C1 segment of cervical spinal cord (tissue), 14 donors: Measurements from ENCODE around the gene ARID2.
A peak's percentile ranks its signal among the peaks of the same experiment; 100 is the strongest.

Experiments used
- DNase-seq, 14 donors: peaks; one replicate each; lab custom pipeline; 2025; lab: John Stamatoyannopoulos, UW

ARID2 gene

DNA sequence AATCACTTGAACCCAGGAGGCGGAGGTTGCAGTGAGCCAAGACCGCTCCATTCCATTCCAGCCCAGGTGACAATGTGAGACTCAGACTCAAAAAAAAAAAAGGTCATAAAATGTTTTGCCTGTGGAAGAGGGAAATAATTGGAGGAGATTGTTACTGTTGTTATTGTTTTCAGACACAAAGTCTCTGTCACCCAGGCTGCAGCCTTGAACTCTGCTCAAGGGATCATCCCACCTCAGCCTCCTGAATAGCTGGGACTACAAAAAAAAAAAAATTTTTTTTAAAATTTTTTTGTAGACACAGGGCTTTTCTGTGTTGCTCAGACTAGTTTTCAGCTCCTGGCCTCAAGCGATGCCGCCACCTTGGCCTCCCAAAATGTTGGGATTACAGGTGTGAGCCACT, 33.9 kb downstream of the ARID2 start:
- no peak for DNase-seq

DNA sequence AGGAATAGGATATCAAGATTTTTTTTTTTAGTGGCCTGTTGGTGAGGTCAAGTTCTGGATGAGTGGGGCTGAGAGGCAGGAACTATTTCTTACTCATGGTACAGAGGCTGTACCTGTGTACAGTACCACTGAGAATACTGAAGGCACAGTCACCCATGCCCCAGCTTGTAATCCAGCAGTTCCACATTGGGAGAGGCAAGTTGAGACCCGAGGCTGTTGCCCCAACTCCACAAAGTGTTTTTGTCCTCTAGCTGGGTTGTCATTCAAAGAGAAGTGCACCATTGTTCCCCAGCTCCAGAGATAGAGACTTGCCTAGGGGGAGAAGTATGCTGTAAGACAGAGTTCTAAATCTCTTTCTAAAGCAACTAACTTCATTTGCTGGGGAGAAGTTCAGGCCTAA, 38.7 kb downstream of the ARID2 start:
- DNase-seq, result peak in 1 of 14 donors; percentile 3

DNA sequence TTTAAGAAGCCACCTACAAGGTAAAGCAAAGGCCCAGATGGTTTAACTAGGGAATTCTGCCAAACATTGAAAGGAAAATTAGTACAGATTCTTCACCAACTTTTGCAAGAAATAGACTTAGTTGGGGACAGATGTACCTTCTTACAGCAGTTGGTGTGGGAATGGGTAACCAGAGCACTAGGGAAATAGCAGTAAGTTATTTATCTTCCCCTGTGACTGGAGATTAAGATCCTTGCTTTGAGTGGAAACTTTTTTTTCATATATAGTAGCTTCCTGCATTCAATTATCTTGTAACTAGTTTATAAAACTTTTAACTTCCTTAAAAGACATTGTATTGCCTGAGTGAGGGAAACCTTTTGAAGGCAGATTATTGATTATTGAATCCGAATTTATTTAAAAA, 44.2 kb downstream of the ARID2 start:
- no peak for DNase-seq

GRCh38 chr12:45774508-45775162, 45.1 kb downstream of the ARID2 start:
- DNase-seq, result no peak

- no peak for DNase-seq
Measured at GRCh38 chr12:45775465-45775864, 46.0 kb downstream of the ARID2 start.

- DNase-seq, result no peak
Measured at GRCh38 chr12:45775964-45776363, 46.5 kb downstream of the ARID2 start.

- DNase-seq, result no peak
Measured at GRCh38 chr12:45779936-45780335, 50.4 kb downstream of the ARID2 start.

DNA sequence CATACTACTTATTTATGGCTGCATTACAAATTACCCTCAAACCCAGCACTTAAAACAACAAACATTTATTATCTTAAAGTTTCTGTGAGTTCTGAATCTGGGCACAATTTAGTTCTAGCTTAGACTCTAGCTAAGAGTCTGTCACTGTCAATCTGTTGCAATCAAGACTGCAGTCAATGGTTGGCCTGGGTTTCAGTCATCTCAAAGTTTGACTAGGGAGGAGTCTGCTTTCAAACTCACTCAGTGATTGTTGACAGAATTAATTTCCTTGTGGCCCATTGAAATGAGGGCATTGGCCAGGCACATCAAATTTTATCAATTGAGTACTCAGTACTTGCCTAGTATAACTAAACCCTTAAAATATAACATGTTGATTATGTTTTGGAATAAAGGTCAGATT, 51.6 kb downstream of the ARID2 start:
- no peak for DNase-seq

- DNase-seq, result no peak
Measured at GRCh38 chr12:45785315-45785714, 55.8 kb downstream of the ARID2 start.

GRCh38 chr12:45789025-45789424, 59.5 kb downstream of the ARID2 start:
- no peak for DNase-seq

- DNase-seq, result no peak
Measured at GRCh38 chr12:45794422-45794821, 64.9 kb downstream of the ARID2 start.

GRCh38 chr12:45801625-45802024, 72.1 kb downstream of the ARID2 start:
- DNase-seq, result no peak

- DNase-seq, result no peak
Measured at GRCh38 chr12:45803111-45803510, 73.6 kb downstream of the ARID2 start.

DNA sequence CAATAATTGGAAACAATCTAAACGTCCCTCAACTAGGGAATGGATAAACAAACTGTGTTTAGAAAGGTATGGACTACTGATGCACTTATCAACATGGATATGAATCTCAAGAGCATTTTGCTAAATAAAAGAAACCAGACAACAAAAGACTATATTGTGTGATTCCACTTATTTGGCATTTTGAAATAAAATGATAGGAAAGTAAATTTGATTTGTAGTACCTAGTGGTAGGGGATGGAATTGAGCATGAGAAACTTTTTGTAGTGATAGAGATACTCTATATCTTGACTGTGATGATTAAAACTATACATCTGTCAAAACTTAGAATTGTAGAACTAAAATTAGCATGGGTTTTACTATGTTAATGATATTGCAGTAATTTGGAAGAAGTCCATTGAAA, 87.1 kb downstream of the ARID2 start:
- no peak for DNase-seq

- no peak for DNase-seq
Measured at GRCh38 chr12:45827974-45828373, 98.5 kb downstream of the ARID2 start.

GRCh38 chr12:45828402-45828801, 98.9 kb downstream of the ARID2 start:
- no peak for DNase-seq

DNA sequence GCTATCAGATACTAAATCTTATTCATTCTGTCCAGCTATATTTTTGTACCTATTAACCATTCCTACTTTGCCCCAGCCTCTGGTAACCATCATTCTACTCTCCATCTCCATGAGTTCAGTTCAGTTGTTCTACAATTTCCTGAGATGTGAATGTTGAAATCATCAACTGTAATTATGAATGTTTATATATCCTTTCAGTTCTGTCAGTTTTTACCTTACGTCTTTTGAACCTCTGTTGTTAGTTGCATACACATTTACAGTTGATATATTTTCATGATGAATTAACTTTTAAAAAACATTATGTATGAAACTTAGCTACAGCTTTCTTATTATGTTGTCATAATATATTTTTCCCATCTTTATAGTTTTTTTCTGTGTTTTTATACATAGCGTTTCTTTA, 102.1 kb downstream of the ARID2 start:
- DNase-seq, result no peak

DNA sequence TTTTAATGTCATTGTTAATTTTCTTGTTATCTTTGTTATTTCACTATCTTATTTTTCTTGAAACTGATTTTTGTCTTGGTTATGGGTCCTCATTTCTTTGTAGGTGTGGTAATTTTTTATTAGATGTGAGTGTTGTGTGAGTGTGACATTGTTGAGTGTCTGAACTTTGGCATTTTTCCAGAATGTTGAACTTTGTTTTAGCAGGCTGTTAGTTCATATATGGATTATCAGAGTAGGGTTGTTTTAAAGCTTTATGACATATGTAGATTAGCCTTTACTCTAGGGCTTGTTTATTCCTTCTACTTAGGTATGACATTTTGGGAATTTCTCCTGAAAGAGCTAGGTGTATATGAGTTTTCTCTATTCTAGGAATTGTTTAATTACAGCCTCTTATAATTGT, 103.9 kb downstream of the ARID2 start:
- no peak for DNase-seq

DNA sequence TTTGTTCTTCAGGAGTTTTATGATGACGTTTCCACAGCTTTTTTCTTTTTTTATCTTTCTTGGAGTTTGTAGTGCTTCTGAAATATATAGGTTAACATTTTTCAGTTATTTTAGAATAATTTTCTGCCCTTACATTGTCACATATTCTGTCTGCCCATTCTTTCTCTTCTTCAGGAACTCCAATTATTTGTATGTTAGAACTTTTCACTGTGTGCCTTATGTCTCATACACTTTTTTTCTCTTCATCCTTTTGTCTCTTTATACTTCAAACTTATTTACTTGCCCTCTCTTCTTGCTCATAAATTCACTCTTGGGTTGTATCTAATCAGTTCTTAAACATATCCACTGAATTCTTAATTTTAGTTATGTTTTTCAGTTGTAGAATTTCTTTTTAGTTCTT, 105.3 kb downstream of the ARID2 start:
- DNase-seq, result no peak

DNA sequence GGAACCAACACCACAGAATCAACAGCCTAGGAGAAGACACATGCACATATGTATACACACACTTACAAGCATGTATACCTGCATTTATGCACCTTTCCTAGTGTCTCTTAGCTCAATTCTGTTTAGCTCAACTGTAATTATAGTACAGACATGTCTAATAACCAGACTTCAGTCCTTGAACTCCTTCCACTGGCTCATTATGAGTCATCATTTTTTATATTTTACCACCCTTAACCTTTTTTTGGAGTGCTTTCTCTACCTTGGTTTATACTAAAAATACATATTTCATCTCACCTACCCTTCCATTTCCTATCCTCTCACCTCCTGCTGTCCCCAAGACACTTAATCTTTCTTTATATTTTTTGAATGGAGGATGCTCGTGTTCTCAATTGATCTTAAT, 110.4 kb downstream of the ARID2 start:
- no peak for DNase-seq

GRCh38 chr12:45849289-45849688, 119.8 kb downstream of the ARID2 start:
- DNase-seq, result no peak

- no peak for DNase-seq
Measured at GRCh38 chr12:45850302-45850701, 120.8 kb downstream of the ARID2 start.

DNA sequence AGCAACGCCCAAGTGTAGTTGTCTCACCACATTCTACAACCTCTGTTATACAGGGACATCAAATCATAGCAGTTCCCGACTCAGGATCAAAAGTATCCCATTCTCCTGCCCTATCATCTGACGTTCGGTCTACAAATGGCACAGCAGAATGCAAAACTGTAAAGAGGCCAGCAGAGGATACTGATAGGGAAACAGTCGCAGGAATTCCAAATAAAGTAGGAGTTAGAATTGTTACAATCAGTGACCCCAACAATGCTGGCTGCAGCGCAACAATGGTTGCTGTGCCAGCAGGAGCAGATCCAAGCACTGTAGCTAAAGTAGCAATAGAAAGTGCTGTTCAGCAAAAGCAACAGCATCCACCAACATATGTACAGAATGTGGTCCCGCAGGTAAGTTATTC, 123.0 kb downstream of the ARID2 start:
- DNase-seq, result no peak

GRCh38 chr12:45853550-45853949, 124.0 kb downstream of the ARID2 start:
- DNase-seq, result no peak
